Stimulated activated CD4-positive, alpha-beta T cell treated with anti-CD3 and anti-CD28 coated beads, Interleukin-1b, Interleukin-23, amount 100 ng/mL, for 24 hours (primary cell): ENCODE results near the gene PER2.

Experiments used
- DNase-seq, 4 experiments: peaks; one replicate each; pipeline ENCODE4 v3.0.0-alpha.2; 2020; ENCODE audit warnings: low read depth in 4 of 4, low spot score in 1 of 4

The PER2 gene

DNA sequence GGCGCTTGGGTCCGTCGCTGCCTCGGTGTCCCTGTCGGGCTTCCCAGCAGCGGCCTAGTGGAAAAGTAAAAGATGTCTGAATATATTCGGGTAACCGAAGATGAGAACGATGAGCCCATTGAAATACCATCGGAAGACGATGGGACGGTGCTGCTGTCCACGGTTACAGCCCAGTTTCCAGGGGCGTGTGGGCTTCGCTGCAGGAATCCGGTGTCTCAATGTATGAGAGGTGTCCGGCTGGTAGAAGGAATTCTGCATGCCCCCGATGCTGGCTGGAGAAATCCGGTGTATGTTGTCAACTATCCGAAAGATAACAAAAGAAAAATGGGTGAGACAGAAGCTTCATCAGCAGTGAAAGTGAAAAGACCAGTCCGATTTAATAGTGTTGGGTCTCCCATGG, 56.6 kb downstream of the PER2 start:
- no peak for DNase-seq

DNA sequence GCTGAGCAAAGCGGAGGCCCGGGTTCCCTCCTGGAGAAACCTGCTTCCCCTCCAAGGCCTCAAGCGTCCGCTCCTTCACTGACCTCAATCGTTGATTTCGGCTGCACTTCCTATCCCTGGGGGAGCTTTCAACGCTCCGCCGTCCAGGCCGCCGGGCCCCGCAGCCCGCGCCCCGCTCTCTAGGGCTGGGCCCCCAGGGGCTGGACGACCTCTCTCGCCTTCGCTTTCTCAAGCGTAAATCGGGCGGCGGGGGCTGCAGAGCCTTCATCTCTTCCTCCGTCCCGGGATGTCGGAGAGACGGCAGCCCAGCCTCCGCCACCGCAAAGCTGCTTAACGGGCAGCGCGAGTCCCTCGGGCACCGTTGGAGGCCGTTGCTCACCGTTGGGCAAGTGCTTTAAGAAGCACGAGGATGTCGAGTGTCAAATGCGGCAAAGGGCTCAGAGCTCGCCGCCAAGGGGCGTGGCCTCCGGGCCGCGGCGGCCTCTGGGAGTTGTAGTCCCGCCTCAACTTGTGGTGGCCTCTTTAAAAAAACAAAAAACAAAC, 57.1 kb downstream of the PER2 start:
- DNase-seq: peak in 3 of 4 experiments; percentile 55 to 63 (median 59)

DNA sequence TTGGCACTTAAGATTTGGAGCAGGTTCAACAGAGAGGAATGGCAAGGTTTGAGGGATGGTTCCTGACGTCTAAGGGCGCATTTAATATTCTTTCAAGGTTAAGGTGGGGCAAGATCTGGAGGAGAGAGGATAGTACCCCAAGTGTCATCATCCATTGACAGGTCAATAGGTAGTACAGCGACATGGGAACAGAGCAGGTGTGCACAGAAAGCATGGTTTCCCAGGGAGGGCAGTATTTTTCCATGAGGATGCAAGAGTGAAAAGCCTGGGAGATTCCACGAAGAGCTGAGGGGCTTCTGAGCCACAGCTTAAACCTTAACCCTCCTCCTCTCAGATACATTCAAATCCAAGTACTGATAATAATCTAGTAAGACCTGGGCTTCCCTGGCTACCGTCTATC, 57.7 kb downstream of the PER2 start:
- DNase-seq: no peak

DNA sequence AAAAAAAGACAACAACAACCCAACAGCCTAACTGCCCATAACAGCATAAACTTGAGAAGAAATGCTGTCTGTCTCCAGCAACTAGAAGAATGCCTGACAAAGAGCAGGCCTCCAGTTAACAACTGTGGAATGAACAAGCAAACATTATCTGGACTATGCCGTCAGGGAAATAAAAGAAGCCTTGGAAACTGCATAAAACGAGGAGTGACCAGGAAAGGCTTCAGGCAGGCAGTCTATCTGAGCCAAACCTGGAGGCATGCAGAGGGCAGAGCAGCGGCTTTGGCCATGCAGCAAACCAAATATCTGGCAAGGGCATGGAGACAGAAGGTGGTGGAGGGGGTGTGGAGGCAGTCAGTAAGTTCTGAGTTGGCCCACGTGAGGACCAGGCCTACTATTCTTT, 59.7 kb downstream of the PER2 start:
- no peak for DNase-seq

DNA sequence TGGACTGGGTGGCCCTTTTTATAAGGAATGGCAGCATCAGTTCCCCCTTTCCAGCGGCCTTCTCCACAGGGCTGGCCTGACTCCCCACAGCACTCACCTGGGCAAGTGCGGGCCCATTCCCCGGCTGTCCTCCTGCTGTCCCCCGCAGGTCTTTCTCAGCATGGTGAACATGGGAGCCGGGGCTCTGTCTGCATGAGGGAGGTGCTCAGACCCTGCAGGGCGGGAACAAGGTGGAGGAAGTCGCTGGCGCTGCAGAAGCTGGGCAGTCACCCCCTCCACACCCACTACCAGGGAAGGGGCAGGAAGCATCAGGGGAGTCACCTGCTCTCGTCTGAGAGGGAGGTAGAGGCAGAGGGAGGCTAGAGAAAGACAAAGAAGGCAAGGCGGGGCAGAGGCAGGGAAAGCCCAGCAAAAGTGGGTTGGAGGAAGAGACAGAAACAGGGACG, 60.8 kb downstream of the PER2 start:
- no peak for DNase-seq

DNA sequence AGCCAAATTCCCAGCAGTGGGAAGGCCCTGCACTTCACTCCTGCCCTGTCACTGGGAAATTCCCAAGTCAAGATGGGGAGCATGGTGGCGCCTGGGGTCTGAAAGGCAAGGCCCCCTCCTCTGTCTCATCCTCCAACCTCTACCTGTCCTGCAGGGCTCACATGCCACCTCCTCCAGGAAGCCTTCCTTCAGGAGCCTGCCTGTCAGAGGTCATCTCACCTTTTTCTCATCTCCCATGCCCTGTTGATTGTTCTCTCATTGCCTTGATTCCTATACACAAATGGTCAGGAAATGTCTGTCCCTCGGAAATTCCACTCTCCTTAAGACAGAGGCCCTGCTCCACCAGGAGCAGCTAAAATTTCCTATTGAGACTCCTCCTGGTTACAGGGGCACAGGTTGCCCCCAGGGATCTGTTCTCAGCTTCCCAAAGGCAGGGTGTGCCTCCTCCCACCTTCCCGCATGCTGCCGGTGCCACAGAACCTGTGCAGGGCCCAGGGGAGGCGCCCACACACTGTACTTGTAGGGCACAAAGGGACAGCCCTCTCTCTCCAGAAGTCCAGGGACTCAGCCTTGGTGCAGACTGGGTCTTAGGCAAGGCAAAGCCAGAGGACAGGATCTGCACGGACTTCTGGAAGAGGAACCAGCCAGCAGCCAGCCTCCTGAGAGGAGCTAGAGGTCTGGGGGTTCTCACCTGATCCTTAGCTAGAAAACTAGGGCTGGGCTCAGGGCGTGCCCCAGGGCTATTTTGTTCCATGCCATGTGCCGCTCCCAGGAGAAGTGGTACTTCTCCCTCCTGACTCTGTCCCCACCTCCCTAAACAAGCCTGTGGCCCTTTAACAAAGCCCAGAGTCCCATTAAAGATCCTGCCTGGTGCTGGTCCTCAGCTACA, 61.5 kb downstream of the PER2 start:
- DNase-seq: no peak

DNA sequence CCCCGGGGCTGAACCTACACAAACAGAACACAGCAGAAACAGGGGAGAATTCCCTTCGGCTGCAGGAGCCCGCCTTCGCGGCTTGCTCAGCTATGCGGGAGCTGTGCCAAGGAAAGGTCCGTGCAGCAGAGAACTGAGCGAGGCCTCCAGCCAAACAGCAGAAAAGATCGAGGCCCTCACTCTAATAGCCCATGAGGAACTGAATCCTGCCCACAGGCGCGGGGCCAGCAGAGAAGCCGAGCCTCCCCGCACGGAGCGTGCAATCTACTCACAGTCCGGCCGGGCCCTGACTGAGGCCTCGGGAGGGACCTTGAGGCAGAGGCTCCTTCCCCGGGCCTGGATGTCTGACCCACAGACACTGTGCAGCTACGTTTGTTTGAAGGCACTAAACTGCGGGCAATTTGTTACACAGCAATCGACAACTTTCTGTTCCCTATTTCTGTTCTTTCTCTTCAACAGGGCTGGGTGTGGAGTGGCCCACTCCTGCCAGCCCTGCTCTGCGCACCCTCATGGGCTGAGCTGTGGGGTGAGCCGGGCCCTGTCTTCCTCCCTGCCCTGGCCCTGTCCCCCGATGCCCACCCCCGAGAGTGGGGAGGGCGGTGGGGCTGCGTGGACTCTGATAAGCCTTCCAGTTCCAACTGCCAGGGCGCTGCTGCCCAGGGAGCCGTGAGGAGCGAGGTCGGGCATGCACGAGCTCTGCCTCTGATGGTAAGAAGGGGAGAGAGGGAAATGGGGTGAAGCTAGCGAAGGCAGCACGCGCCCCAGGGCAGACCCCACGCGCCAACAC, 62.3 kb downstream of the PER2 start:
- no peak for DNase-seq

DNA sequence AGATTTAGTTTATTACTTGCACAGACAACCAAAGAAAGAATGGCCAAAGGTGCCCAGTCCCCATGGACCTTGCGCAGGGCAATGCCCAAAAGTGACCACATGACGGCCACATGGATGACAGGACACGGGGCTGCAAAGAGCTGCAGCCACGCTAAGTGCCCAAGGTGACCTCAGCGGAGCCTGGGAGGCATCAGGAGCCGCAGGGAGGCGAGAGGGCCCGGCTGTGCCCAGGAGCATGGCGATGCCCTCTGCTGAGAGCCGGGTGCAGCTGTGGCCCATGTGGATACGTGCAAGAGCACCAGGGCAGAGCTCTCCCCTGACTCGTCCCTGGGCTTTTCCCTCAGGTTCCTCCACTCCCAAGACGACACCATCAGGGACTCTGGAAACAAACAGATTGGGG, 63.3 kb downstream of the PER2 start:
- DNase-seq: no peak

DNA sequence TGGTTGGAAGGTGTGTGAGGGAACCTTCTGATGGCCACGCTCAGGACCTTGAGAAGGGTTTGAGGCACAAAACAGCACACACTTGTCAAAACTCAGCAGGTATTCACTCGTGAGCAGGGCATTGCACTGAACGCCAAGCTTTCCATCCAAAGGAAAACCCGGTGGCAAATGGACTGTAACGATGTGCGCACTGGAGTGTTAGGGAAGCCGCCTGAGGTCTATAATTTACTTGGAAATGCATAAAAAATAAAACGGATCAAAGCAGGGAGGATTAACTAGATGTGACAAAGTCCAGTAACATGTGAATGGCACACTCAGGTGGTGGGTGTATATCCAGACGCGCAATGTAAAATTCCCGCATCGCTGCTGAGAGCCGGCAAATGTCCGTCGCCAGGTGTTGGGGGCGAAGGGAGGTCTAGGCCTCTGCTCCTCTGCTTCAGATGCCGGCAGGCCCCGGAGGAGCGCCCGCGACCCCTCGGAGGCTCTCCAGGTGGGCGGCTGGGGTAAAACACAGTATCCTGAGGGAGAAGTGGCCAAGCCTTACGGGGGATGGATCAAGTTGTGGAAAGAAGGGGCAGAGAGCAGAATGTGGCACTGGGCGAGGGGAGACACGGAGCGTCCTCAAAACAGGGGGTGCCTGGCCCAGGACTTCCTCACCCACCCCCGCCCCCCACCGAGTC, 63.9 kb downstream of the PER2 start:
- DNase-seq: no peak

DNA sequence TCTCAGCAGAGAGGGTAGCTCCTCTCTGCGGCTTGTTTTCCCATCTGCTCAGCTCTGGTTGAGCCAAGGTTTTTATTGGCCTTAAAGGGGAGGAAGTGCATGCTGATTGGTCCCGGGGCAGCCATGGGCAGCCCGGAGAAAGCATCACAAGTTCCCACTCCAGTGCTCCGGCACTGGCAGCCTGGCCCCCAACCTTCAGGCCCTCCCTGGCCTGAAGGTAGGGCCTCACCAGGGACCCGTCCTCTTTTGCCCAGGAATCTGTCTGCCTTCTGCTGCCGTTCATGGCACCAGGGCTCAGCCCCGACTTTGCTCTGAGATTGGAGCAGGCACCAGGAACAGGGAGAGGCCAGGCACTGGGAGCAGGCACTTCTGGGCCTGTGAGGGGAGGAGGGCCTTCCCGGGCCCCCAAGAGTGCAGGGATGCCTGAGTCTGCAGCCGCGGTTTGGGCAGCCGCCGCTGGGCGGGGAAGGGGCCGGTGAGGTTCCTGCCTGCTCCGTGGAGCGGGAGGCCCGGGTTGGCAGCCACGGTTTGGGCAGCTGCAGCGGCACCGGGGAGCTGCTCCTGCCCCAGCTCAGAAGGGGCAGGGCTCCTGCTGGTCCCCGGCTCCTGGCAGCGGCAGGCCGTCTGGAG, 67.4 kb downstream of the PER2 start:
- no peak for DNase-seq

DNA sequence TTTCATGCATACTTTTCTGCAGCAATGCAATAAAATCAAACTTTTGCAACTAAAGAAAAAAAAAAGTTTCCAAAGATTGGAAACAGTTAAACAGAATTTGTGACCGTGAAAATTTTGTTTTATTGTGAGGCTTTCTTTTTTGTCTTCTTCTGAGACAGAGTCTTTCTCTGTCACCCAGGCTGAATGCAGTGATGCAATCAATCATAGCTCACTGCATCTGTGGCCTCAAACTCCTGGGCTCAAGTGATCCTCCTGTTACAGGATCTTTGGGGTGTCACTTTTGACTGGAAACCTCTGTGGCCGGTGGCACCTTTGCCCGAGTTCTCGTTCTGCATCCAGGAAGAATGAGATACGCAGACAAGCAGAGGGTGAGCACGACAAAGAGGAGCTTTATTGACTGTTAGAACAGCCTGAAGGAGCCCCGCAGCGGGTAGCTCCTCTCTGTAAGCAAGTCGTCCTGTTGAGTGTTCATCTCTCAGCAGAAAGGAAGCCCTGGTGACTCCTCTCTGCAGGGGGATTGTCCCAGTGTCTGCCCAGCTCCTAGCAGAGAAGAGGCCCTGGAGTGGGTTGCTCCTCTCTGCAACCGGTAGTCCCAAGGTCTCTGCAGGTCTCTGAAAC, 68.0 kb downstream of the PER2 start:
- DNase-seq: no peak

DNA sequence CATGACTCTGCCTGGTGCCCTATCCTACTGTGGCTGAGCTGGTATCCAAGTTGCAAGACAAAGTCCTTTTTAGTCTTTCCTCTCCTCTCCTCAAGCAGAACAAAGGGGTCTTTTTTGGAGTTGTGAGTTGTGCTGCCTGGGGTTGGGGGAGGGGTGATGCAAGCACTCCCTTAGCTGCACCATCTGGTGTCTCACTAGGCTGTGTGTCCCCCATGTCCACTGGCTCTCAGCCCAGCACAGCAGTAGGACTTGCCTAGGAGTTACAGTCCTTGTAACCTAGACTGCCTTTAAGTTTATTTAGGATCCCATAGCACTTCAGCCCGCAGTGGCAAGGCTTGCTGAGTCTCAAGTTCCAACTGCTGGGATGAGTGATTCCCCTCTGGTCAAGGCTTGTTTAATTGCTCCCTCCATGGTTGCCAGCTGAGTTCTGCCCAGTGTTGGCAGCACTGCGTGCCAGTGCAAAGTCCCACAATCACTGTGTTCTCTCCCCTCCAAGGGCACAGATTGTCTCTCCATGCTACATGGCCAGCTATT, 71.7 kb downstream of the PER2 start:
- no peak for DNase-seq

DNA sequence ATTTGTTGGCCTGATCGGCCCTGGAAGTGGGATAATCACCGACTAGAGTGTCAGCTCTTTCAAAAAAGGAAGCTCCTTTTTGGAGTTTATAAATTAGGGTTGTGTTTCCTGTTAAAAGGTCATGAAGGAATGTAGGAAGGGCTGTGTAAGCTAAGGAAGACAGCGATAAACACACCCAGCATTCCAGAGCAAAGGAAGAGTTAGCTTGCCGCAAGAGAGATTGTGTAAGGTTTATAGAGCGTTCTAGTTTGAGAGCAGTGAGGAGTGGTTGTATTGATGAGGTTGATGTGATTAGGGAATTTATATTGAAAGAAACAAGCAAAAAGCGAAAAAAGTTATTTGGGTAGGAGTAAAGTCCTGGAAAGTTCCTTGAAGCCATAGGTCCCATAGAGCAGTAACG, 81.4 kb downstream of the PER2 start:
- DNase-seq: no peak

DNA sequence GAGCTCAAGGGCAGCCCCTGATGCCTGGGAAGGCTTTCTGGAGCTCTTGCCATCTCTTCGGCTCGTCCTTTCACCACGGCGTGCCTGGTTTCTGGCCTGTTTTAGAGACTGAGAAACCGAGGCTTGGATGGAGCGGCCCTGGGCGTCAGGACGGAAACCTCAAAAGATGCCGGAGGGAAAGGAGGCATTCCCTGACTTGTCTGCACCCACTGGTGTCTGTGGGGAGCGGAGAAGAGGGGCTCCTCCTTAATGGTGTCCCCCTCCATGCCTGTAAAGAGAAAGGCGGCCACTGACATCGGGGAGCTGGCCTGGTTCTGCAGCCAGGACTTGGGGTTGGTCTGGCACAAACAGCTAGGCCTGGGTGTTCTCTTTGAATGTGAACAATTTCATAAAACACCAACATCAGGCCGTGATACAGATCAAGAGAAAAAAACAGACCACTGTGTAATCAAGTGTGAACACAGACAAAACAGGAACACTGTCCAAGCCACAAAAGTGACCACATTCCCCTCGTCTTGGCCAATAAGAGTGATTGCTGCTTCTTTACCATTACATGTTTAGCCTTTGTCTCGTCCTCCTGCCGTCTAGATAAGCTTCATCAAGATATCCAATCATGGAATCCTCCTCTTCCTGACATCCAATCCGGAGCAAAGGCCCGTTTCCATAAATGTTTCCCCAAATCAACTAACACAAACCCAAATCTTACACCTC, 84.3 kb downstream of the PER2 start:
- no peak for DNase-seq

DNA sequence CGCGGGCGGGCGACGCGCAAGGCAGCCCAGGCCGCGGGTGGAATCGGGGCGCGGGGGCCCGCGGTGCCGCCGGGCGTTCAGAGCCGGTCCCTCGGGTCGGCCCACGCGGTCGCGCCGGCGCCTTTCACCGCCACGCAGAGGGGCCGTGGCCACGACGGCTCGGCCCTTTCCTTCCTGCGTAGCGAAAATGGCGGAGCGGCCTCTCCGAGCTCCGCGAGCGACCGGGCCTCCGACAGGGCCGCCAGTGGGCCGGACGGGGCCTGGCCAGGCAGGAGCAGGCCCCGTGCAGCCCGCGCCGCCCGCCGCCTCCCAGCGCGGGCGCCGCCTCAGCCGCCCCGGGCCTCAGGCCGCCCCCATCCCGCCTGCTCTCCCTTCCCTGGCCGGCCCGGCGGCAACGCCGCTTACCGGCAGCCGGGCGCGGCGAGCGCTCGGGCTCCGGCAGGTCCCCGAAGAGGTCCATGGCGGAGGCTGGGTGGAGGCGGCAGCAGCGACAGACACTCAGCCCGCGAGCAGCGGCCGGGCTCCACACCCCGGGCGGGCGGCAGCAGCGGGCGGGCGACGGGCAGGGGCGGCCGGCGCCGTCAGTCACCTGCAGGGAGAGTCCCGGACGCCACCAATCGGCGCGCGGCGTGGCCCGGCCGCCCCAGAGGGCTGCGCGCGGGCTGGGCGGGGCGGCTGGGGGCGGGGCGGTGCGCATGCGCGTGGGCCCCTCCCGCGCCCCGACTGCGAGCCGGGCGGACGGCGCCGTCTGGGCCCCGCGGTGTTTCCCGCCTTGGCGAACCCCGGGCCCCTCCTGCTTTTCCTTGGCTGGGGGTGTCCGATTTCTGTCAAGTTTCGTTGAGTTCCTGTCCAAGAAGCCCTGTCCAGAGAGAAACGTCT, 85.1 kb downstream of the PER2 start, which contains the start of gene ILKAP:
Gene ILKAP, minus strand, starts transcription at position 602 of the 879 bp plus-strand sequence. Its CDS starts 142 bp downstream, at position 460.
- peak; percentile 68 to 85 (median 82) for DNase-seq

DNA sequence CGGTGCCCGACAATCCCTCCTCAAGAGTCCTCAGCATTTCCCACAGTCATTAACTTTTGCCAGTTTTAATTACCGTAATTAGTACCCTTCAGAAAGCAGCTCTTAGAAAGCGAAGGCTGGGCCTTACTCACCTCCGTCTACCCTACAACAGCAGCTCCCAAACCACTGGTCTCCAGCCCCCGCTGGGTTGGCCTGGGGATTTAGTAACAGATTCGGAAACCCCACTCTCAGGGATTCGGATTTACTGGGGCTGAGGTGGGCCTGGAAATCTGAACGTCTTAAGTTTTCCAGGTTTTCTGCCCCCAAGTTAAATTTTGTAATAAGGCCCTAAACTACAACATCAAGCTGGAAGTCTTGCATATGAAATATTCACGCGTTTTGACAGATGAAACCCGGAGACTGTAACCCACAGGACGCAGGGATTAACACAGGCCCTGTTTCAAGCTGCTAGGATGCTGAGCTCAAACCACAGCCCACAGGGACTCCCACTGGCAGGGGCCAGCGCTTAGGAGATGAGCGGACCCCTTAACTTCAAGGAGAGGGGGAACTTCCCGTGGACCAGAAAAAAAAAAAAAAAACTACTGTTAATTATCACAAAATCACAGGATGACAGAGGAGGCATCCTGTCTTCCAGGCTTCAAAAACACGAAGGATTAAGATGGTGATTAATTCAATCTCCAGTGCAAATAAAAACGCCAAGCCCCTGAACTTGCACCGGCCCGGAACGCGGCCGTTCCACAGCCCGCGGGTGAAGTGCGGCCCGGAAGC, 85.9 kb downstream of the PER2 start:
- DNase-seq: no peak
